Keratinocyte (primary cell): ENCODE data around the gene ERV3-1.

ENCODE experiments used
- CTCF ChIP-seq, 3 experiments: IDR thresholded peaks in 1 of 3; conservative IDR thresholded peaks in 1 of 3; optimal IDR thresholded peaks in 1 of 3; 2 replicates in 2 of 3; 3 replicates in 1 of 3; pipeline versions ENCODE3 to v1.5.1; 2011; ENCODE audit warnings: low read length in 3 of 3, mild to moderate bottlenecking in 3 of 3, moderate library complexity in 2 of 3, control low read depth in 1 of 3, inconsistent platforms in 1 of 3; ENCODE audit not compliant: insufficient read depth in 2 of 3; ENCODE audit errors: extremely low read depth in 1 of 3
- EZH2 ChIP-seq: IDR thresholded peaks from one replicate; pipeline ENCODE4 v1.6.1; 2012; ENCODE audit warnings: inconsistent platforms, mild to moderate bottlenecking, low read length, moderate library complexity

GRCh38 chr7:64959072-64959747 lies 47.3 kb downstream of the ERV3-1 start:
- TF ChIP-seq CTCF (optimal IDR thresholded peaks at IDR 0.05 in 1 of 3, IDR thresholded peaks at IDR 0.05 in 1 of 3, conservative IDR thresholded peaks at IDR 0.05 in 1 of 3; ENCODE audit: extremely low read depth in 1 of 3, insufficient read depth in 2 of 3, low read length in 3 of 3) = no peak
- no peak for TF ChIP-seq EZH2
